ENCODE data around the gene CDIP1.

CDIP1 gene

DNA sequence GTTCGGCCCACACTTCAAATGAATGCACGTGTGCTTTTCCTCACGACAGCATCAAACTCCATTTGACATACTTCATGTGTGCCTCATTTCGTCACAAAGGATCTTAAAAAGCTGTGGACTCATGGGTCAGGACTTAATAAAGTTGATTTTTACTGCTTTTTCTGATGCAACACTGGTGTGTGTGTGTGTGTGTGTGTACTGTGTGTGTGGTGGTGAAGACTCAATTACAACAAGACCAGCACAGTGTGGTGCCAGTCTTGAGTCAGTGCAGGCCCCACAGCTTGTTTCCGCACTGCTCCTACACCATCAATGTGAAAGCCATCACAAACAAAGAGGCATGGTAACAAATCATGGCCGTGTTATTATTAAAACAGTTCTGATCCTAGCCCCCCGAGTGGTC, 17.7 kb downstream of the CDIP1 start:
- Histone ChIP-seq H3K27ac (ENCODE audit: low read length) (no peak overlapping the region), H3F3A (ENCODE audit: insufficient read depth, low read length) (peaks cover 19% of the 10 kb centered on the region), H3K27me3 (replicated peaks; ENCODE audit: insufficient read depth, low read length) (no peaks in the 10 kb centered on the region), H3K9me3 (replicated peaks; ENCODE audit: insufficient read depth, low read length) (no peaks in the 10 kb centered on the region), H3K4me1 (ENCODE audit: low read length) (peaks cover 29% of the 10 kb centered on the region), H3K9me2 (replicated peaks; ENCODE audit: insufficient read depth, low read length) (no peaks in the 10 kb centered on the region), H3K79me2 (ENCODE audit: low read length) (peaks cover 89% of the 10 kb centered on the region), H3K9ac (ENCODE audit: low read length) (no peak overlapping the region), H4K20me1 (ENCODE audit: insufficient read depth, low read length) (no peaks in the 10 kb centered on the region), H3K4me2 (ENCODE audit: low read depth, low read length) (no peak overlapping the region), H3K36me3 (replicated peaks; ENCODE audit: insufficient read depth, low read length) (no peaks in the 10 kb centered on the region), H3K4me3 (ENCODE audit: low read length) (no peak overlapping the region), H2AFZ (ENCODE audit: low read length) (no peak overlapping the region)
- TF ChIP-seq EZH2phosphoT487 (IDR thresholded peaks at IDR 0.05; ENCODE audit: low read length) (no peak), EZH2 (optimal IDR thresholded peaks at IDR 0.05; ENCODE audit: low read depth, low read length) (no peak)
- DNase-seq = no peak

DNA sequence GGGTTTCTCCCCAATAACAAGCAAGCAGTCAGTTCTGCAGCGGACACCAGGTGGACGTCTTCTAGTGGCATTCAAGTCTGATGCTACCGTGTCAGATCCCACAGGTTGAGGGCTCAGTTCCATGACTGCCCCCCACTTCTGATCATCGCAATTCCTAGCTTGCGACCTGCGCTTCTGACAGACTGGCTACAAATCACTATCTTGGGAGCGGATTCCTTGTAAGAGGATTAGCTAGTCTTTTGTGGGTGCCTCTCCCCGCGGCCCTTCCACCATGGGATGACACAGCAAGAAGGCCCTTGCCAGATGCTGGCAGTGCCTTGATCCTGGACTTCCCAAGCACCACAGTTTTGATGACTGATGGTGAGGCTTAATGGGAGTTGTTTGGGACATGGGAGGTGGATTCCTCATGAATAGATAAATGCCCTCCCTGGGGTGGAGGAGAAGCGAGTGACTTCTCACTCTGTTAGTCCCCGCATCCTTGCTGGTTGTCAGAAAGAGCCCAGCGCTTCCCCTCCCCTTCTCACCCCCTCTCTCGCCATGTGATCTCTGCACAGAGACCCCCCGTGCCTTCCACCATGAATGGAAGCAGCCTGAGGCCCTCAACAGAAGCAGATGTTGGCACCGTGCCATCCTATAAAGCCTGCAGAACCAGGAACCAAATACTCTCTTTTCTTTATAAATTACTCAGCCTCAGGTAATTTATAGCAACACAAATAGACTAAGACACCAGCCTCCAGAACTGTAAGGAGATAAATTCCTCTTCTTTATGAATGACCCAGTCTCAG, 19.1 kb downstream of the CDIP1 start:
- Histone ChIP-seq H3K9me3 (replicated peaks; ENCODE audit: insufficient read depth, low read length) (no peaks in the 10 kb centered on the region), H3F3A (ENCODE audit: insufficient read depth, low read length) (peaks cover 33% of the 10 kb centered on the region), H3K4me1 (ENCODE audit: low read length) (peaks cover 38% of the 10 kb centered on the region), H3K36me3 (replicated peaks; ENCODE audit: insufficient read depth, low read length) (no peaks in the 10 kb centered on the region), H4K20me1 (ENCODE audit: insufficient read depth, low read length) (no peaks in the 10 kb centered on the region), H3K4me2 (ENCODE audit: low read depth, low read length) (no peak overlapping the region), H3K27ac (ENCODE audit: low read length) (no peak overlapping the region), H3K4me3 (ENCODE audit: low read length) (no peak overlapping the region), H3K27me3 (replicated peaks; ENCODE audit: insufficient read depth, low read length) (no peaks in the 10 kb centered on the region), H3K9me2 (replicated peaks; ENCODE audit: insufficient read depth, low read length) (no peaks in the 10 kb centered on the region), H3K9ac (ENCODE audit: low read length) (no peak overlapping the region), H3K79me2 (ENCODE audit: low read length) (peaks cover 79% of the 10 kb centered on the region), H2AFZ (ENCODE audit: low read length) (no peak overlapping the region)
- TF ChIP-seq EZH2phosphoT487 (IDR thresholded peaks at IDR 0.05; ENCODE audit: low read length) = no peak
- no peak for TF ChIP-seq EZH2 (optimal IDR thresholded peaks at IDR 0.05; ENCODE audit: low read depth, low read length)
- no peak for TF ChIP-seq CTCF (IDR thresholded peaks at IDR 0.05; ENCODE audit: low read length)
- DNase-seq = no peak

GRCh38 chr16:4517812-4518680, 20.5 kb downstream of the CDIP1 start:
- peak overlapping the region; percentile 87; the same call in 1 of the 2 replicates for H3K27ac ChIP-seq (ENCODE audit: low read length)
- TF ChIP-seq EZH2 (optimal IDR thresholded peaks at IDR 0.05; ENCODE audit: low read depth, low read length) (no peak), CTCF (IDR thresholded peaks at IDR 0.05; ENCODE audit: low read length) (peak; percentile 82), EZH2phosphoT487 (IDR thresholded peaks at IDR 0.05; ENCODE audit: low read length) (no peak)
- DNase-seq = peak; percentile 35
- H4K20me1 ChIP-seq (ENCODE audit: insufficient read depth, low read length) = no peaks in the 10 kb centered on the region
- H3K4me2 ChIP-seq (ENCODE audit: low read depth, low read length) = peak overlapping the region; percentile 3; the same call in 1 of the 2 replicates
- H3K4me3 ChIP-seq (ENCODE audit: low read length) = no peak overlapping the region
- no peaks in the 10 kb centered on the region for H3K9me2 ChIP-seq (replicated peaks; ENCODE audit: insufficient read depth, low read length)
- H3K9ac ChIP-seq (ENCODE audit: low read length) = peak overlapping the region; percentile 16; the same call in 1 of the 2 replicates
- peaks cover 52% of the 10 kb centered on the region for H3K4me1 ChIP-seq (ENCODE audit: low read length)
- H2AFZ ChIP-seq (ENCODE audit: low read length) = no peak overlapping the region
- no peaks in the 10 kb centered on the region for H3K36me3 ChIP-seq (replicated peaks; ENCODE audit: insufficient read depth, low read length)
- H3K27me3 ChIP-seq (replicated peaks; ENCODE audit: insufficient read depth, low read length) = no peaks in the 10 kb centered on the region
- peaks cover 45% of the 10 kb centered on the region for H3F3A ChIP-seq (ENCODE audit: insufficient read depth, low read length)
- H3K9me3 ChIP-seq (replicated peaks; ENCODE audit: insufficient read depth, low read length) = no peaks in the 10 kb centered on the region
- peaks cover 81% of the 10 kb centered on the region for H3K79me2 ChIP-seq (ENCODE audit: low read length)

All from MM.1S (cell line).